GM19455 (cell line): Measurements from ENCODE around the gene CEP152.

Experiments used
- ATAC-seq: cut with Tn5 transposase; IDR thresholded peaks from one replicate; pipeline ENCODE4 v1.9.1; 2021; ENCODE audit not compliant: unreplicated experiment

CEP152 gene

DNA sequence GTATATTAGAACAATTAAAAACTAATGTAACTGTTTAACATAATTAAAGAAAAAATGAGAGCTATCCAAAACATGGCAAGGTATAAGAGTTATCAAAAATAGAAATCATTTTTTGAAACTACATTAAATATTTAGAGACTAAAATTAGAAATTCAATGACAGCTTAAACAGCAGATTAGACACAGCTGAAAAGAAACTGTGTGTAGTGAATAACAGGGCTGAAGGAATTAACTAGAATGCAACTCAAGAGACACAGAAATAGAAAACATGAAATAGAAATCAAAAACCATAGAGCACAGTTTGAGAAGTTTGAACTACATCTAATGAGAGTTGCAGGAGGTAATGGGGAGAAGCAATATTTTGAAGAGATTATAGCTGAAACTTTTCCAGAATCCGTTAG is 105.5 kb downstream of the CEP152 start:
- ATAC-seq: no peak

DNA sequence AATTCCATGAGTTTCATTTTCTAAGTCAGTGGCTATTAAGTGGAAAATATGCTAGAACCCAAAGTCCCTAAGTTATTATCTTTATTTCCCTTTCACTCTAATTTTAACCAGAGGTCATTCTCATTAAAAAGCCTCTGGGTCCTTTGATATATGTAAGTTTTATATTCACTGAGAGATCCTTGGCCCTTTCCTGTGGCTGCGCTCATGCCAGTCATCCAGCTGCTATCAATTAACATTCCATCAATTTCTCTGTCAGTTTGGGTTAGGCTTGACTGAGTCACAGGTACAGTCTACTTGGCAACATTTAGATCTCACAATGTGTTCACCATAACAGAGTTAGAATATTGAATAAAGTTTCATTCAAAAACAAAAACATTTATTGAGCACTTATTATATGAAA is 107.3 kb downstream of the CEP152 start:
- no peak for ATAC-seq

DNA sequence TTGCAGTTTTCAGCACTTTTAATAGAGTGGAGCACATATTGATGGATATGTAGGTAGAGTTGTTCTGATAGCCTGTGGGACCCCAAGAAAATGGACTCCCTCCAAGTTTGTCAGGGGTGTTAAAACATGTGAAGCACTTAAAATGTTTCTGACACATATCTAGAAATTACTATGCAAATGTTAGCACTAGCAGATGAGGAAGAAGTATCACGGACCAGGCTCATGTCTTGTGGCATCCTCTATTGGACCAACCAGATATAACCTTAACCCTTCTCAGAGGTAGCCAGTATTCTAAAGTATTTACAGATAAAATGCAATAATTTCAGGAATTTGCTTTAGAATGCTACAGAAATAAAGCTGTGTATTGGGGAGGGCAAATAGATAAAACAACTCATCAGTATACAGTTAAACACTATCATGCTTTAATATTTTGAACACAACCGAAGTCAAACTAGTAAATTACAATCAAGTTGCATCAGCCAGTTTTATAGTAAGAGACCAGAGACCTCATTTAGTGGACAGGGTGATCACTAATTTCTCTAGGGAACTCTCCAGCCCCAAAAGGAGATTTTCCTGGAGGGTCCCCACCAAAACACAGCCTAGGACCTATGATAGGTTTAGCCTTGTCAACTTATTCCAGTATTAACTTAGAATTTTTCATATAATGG is 108.2 kb downstream of the CEP152 start:
- ATAC-seq: no peak

- no peak for ATAC-seq
Measured at GRCh38 chr15:48696627-48697312, 114.1 kb downstream of the CEP152 start.

DNA sequence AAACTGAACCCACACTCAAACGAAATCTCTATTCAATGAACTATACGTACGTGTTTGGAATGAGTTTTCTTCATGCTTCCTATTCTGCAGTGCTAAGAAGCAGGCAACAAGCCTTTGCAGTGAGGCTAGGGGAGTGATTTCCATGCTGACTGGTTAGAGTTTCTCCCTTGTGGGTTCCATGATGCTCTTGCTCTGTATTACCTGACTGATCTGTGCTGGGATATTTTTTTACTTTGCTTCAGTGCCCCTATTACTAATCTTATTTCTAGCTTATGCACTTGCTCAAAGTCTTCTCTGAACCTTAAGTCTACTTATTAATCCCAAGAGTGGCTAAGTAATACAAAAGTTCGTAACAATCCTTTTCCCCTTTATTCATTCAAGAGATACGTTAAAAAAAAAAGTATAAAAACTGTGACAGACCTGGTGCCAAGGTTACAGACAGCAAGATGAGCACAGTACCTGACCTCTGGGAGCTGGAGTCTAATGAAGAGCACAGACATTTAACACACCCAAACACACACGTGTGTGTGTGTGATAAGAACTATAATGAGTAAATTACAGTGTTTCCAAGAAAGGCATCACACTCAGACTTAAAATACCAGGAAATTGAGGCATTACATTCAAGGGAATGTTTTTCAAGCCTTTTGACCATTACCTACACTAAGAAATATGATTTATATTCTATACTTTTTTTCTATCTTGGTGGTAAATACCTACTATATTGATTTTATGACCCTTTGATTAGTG is 114.9 kb downstream of the CEP152 start:
- ATAC-seq: no peak

GRCh38 chr15:48695088-48695826 is 115.6 kb downstream of the CEP152 start:
- no peak for ATAC-seq

- ATAC-seq: no peak
Measured at GRCh38 chr15:48693484-48693883, 117.4 kb downstream of the CEP152 start.

GRCh38 chr15:48688493-48688892 is 122.4 kb downstream of the CEP152 start:
- ATAC-seq: no peak
